Measurements from ENCODE around the gene ALPI. TPM values are rescaled to one million over a fixed set of nuclear protein-coding genes. Genes with fewer than 3 reads are reported as not detected.
A peak's percentile ranks its signal among the peaks of the same experiment; 100 is the strongest.

The ALPI gene
- total and polyA plus RNA-seq, 10 of the 15 experiments (the other 5 are each of a cell fraction or from before 2014, with no cell fraction given): not detected

DNA sequence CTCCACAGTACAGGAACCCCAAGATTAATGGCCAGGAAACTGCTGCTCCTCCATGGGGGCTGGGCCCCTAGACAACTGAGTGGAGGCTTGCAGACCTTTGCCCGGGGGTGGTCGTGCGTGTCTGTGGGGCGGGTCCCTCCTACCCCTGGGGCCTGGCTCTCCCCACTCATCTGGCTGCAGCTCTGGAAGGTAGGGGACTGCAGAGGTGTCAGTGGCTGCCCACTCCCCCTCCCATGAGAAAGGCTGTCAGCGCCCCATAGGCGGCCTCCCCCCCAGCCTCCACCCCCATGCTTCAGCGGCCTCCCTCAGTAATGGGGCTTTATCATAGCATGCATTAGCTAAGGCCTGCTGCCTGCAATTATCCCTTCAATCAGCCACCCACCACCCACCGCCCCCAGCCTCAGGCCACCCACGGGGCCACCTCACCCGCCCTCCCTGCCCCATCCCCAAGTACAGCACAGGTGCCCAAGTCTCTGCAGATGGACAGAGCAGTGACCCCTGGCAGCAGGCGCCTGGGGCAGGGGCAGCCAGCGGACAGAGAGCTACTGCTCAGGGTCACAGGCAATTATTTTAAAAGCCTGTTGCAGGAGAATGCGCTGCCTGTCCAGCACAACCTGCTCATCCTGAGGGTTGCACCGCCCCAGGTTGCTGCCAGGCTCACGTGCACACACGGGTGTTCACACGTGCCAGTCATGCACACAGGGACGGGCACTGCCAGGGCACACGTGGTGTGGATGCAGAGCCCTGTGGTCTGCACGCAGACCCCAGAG lies 40.7 kb downstream of the ALPI start:
- ChIA-PET SMC1A (ENCODE audit: uncharacterized antibody, unreplicated experiment) (no interaction called here), RAD21 (ENCODE audit: unreplicated experiment) (no interaction called here), POLR2A (no interaction called here), CTCF (no interaction called here)
- Histone ChIP-seq H4K20me1 (ENCODE audit: control insufficient read depth, insufficient read depth) (no peaks in the 10 kb centered on the region), H3K9ac (ENCODE audit: control insufficient read depth, insufficient read depth, low read length) (no peak overlapping the region), H3K27ac (ENCODE audit: control insufficient read depth, insufficient read depth) (no peak overlapping the region), H3K9me3 (replicated peaks; ENCODE audit: control insufficient read depth, insufficient read depth, low read length) (no peaks in the 10 kb centered on the region), H3K4me3 (no peak overlapping the region), H3K36me3 (ENCODE audit: control insufficient read depth in 2 of 2, insufficient read depth in 2 of 2, low read length in 1 of 2) (no peaks in the 10 kb centered on the region), H2AFZ (ENCODE audit: control insufficient read depth, low read depth, low read length) (no peak overlapping the region), H3K79me2 (ENCODE audit: control insufficient read depth, insufficient read depth, low read length) (no peaks in the 10 kb centered on the region), H3K27me3 (replicated peaks in 1 of 2; ENCODE audit: control insufficient read depth in 2 of 2, insufficient read depth in 2 of 2, low read length in 1 of 2) (peaks cover 0 to 6% of the 10 kb centered on the region in 2 experiments; a peak in 3 of 4 replicates), H3K4me1 (ENCODE audit: control insufficient read depth, insufficient read depth, low read length) (no peaks in the 10 kb centered on the region), H3K4me2 (ENCODE audit: control insufficient read depth, insufficient read depth) (no peak overlapping the region)
- no peak for FAIRE-seq
- DNase-seq (ENCODE audit: low read depth, low spot score): no peak
- BruUV-seq (replicated peaks): no TSS peak
- TF ChIP-seq MYC (IDR thresholded peaks at IDR 0.05; ENCODE audit: insufficient read depth, insufficient read length, insufficient replicate concordance, low read length, severe bottlenecking) (no peak), BHLHE40 (IDR thresholded peaks at IDR 0.05; ENCODE audit: borderline replicate concordance in 1 of 2, low read depth in 2 of 2, low read length in 1 of 2) (0 out of 4 replicates have a peak, but pooled peaks of 1 of the 2 experiments have one; percentile 11), GABPA (IDR thresholded peaks at IDR 0.05; ENCODE audit: low read depth) (no peak), ASH2L (IDR thresholded peaks at IDR 0.05; ENCODE audit: borderline replicate concordance, low read depth) (no peak)
- in situ Hi-C loops (cut with MboI) (no loop called here), intact Hi-C loops (cut with micrococcal nuclease; ENCODE audit: unreplicated experiment) (no loop called here)
- no peak for ATAC-seq
- 25% methylated on average over 20 of the region's 20 CpGs for WGBS (ENCODE audit: insufficient coverage, insufficient replicate concordance, low lambda C conversion rate, missing lambda C conversion rate)

DNA sequence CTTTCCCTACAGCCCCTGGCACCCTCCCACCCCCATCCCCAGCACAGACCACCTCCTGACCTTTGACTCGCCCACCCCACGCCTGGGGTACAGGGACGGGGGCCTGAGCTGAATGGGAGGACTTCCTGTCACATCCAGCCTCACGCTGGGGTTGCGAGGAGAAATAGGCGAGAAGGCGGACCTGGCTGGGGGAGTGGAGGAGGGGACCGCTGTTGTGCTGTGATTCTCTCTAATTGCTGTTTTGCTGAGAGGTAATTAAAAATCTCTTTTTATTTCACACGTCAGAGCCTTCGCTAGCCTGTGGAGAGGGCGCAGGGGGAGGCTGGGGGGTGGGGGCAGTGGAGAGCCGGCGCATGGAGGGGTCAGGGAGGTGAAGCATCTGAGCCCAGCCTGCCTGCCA lies 41.4 kb downstream of the ALPI start:
- ChIA-PET POLR2A (interaction anchor here (0.6 kb wide), 1 partner anchor 404 kb away, joined by 6 read pairs; no protein-coding TSS in a partner anchor), RAD21 (ENCODE audit: unreplicated experiment) (no interaction called here), CTCF (no interaction called here), SMC1A (ENCODE audit: uncharacterized antibody, unreplicated experiment) (no interaction called here)
- intact Hi-C loops (cut with micrococcal nuclease; ENCODE audit: unreplicated experiment): no loop called here
- Histone ChIP-seq H3K27me3 (replicated peaks in 1 of 2; ENCODE audit: control insufficient read depth in 2 of 2, insufficient read depth in 2 of 2, low read length in 1 of 2) (peaks cover 0 to 6% of the 10 kb centered on the region in 2 experiments; a peak in 3 of 4 replicates), H3K79me2 (ENCODE audit: control insufficient read depth, insufficient read depth, low read length) (no peaks in the 10 kb centered on the region), H2AFZ (ENCODE audit: control insufficient read depth, low read depth, low read length) (no peak overlapping the region), H3K9me3 (replicated peaks; ENCODE audit: control insufficient read depth, insufficient read depth, low read length) (no peaks in the 10 kb centered on the region), H3K27ac (ENCODE audit: control insufficient read depth, insufficient read depth) (no peak overlapping the region), H4K20me1 (ENCODE audit: control insufficient read depth, insufficient read depth) (no peaks in the 10 kb centered on the region), H3K36me3 (ENCODE audit: control insufficient read depth in 2 of 2, insufficient read depth in 2 of 2, low read length in 1 of 2) (no peaks in the 10 kb centered on the region), H3K4me3 (no peak overlapping the region), H3K4me1 (ENCODE audit: control insufficient read depth, insufficient read depth, low read length) (no peaks in the 10 kb centered on the region), H3K9ac (ENCODE audit: control insufficient read depth, insufficient read depth, low read length) (no peak overlapping the region), H3K4me2 (ENCODE audit: control insufficient read depth, insufficient read depth) (no peak overlapping the region)
- TF ChIP-seq BMI1 (IDR thresholded peaks at IDR 0.05; ENCODE audit: borderline replicate concordance) (no peak), MXI1 (IDR thresholded peaks at IDR 0.05; ENCODE audit: low read depth, low read length) (no peak), EED (IDR thresholded peaks at IDR 0.05; ENCODE audit: low read depth) (no peak), IKZF1 (conservative IDR thresholded peaks at IDR 0.05) (no peak), HDAC6 (IDR thresholded peaks at IDR 0.05; ENCODE audit: unreplicated experiment) (no peak), LARP7 (IDR thresholded peaks at IDR 0.05) (no peak)
- BruUV-seq (replicated peaks): no TSS peak
- DNase-seq (ENCODE audit: low read depth, low spot score) (no peak), FAIRE-seq (no peak), ATAC-seq (no peak)
- WGBS (ENCODE audit: insufficient coverage, insufficient replicate concordance, low lambda C conversion rate, missing lambda C conversion rate): 46% methylated on average over 9 of the region's 13 CpGs
- in situ Hi-C loops (cut with MboI): no loop called here
